Measurements from ENCODE around the gene PIGM.

The PIGM gene

DNA sequence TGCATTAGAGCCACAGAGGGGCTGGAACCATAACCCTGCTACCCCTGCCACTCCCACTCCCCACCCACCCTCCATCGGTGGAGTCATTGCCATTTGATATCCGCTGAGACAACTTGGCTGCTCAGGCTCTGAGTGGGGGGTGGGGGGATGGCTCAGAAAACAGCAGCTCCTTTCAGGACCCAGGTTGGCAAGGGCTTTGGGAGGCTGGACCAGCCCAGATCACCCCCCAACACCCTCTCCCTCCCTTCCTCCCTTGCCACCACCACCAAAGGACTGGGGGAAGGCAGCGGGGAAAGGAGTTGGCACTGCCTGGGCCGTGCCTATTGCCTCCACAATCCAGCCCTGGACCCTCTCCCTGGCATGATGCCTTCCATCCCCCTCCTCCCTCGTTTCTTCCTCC, 36.4 kb upstream of the PIGM start:
- no CpG with 5 or more reads among the region's 5 CpGs for WGBS (ENCODE audit: extremely low coverage, insufficient coverage, insufficient read length)
- Histone ChIP-seq H3K36me3 (ENCODE audit: control insufficient read depth in 1 of 2, insufficient read depth in 2 of 2, low read length in 2 of 2) (no peaks in the 10 kb centered on the region), H3K4me1 (ENCODE audit: control insufficient read depth in 1 of 2, insufficient read depth in 2 of 2, low read length in 2 of 2) (peaks cover 5 to 22% of the 10 kb centered on the region in 2 experiments), H3K4me3 (ENCODE audit: low read depth, low read length) (no peak overlapping the region), H4K8ac (ENCODE audit: low read depth, low read length) (no peak overlapping the region), H2BK5ac (ENCODE audit: low read depth, low read length, poor library complexity) (no peak overlapping the region), H3K27me3 (ENCODE audit: insufficient read depth, low read length) (no peaks in the 10 kb centered on the region), H2BK120ac (ENCODE audit: insufficient read depth, low read length, poor library complexity) (no peak overlapping the region), H2AFZ (ENCODE audit: insufficient read depth, low read length, poor library complexity) (no peak overlapping the region), H3K9ac (ENCODE audit: low read length) (no peak overlapping the region), H3K23ac (ENCODE audit: low read length) (no peak overlapping the region), H4K91ac (ENCODE audit: low read depth, low read length) (no peak overlapping the region), H3K27ac (ENCODE audit: low read depth, low read length) (no peak overlapping the region), H3K18ac (ENCODE audit: low read length) (no peak overlapping the region), H3K79me1 (ENCODE audit: low read length) (no peaks in the 10 kb centered on the region), H3K9me3 (ENCODE audit: insufficient read depth, low read depth, low read length) (no peaks in the 10 kb centered on the region), H3K14ac (ENCODE audit: low read length) (no peak overlapping the region), H3K4me2 (ENCODE audit: low read length) (no peak overlapping the region), H3K4ac (ENCODE audit: low read depth, low read length) (no peak overlapping the region), H2BK12ac (ENCODE audit: low read length) (no peak overlapping the region), H3K79me2 (ENCODE audit: control insufficient read depth, insufficient read depth, low read length, poor library complexity) (no peaks in the 10 kb centered on the region), H4K12ac (ENCODE audit: low read depth, low read length) (no peak overlapping the region), H2AK5ac (ENCODE audit: low read length) (no peak overlapping the region)
- no peak for DNase-seq

DNA sequence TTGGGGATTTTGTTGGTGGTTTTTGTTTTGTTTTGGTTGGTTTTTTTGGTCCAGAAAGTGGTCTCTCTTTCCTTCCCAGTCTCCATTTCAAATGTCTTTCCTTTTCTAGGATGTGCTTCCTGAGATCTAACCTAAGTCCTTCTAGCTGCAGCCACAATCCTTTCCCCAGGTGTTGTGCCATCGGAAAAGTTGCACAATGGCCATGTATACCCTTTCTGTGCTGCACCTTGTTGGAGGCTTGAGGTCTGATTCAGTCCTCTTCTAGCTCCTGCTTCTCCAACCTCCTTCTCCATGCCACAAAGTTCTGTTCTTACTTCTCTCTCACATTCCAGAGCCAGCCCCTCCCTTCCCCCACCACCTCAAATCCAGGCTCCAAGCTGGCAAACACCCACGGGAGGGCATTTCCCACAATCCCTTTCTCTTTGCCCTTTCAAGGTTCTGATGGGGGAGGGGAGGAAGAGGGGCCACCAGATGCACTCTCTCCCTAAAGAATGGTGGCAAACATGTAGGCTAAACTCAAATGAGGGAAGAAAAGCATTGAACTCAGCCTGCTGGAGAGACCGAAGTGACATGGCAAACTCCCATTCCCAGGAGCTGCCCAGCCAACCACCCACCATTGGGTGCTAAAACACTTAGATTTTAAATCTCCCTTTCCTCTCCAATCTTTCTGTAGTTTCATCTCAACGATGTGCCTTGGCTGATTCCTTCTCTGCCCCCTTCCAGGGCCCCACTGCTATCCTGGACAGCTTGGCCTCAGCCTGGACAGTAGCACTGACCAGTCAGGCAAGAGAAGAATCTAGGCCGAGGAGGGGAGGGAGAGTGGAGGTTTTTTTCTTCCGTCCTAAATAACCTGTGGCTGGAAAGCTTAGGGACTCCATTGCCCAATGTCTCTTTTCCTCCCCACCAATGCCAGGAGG, 35.3 kb upstream of the PIGM start:
- WGBS (ENCODE audit: extremely low coverage, insufficient coverage, insufficient read length) = no CpG with 5 or more reads among the region's 6 CpGs
- no peak overlapping the region for H2BK120ac ChIP-seq (ENCODE audit: insufficient read depth, low read length, poor library complexity)

GRCh38 chr1:160064746-160065145, 33.0 kb upstream of the PIGM start:
- H3K4me1 ChIP-seq (ENCODE audit: control insufficient read depth in 1 of 2, insufficient read depth in 2 of 2, low read length in 2 of 2) = peaks cover 5 to 19% of the 10 kb centered on the region in 2 experiments
- DNase-seq = no peak
- no peak overlapping the region for H3K9ac ChIP-seq (ENCODE audit: low read length)
- no peak overlapping the region for H3K4me3 ChIP-seq (ENCODE audit: low read depth, low read length)
- H4K8ac ChIP-seq (ENCODE audit: low read depth, low read length) = no peak overlapping the region
- no peak overlapping the region for H2BK120ac ChIP-seq (ENCODE audit: insufficient read depth, low read length, poor library complexity)
- no peak overlapping the region for H2BK12ac ChIP-seq (ENCODE audit: low read length)
- no peaks in the 10 kb centered on the region for H3K27me3 ChIP-seq (ENCODE audit: insufficient read depth, low read length)
- WGBS (ENCODE audit: extremely low coverage, insufficient coverage, insufficient read length) = no CpG with 5 or more reads among the region's 3 CpGs
- H4K12ac ChIP-seq (ENCODE audit: low read depth, low read length) = no peak overlapping the region
- no peaks in the 10 kb centered on the region for H3K79me1 ChIP-seq (ENCODE audit: low read length)
- H3K36me3 ChIP-seq (ENCODE audit: control insufficient read depth in 1 of 2, insufficient read depth in 2 of 2, low read length in 2 of 2) = no peaks in the 10 kb centered on the region
- H4K91ac ChIP-seq (ENCODE audit: low read depth, low read length) = no peak overlapping the region
- no peak overlapping the region for H3K4me2 ChIP-seq (ENCODE audit: low read length)
- H3K9me3 ChIP-seq (ENCODE audit: insufficient read depth, low read depth, low read length) = peaks cover 2% of the 10 kb centered on the region
- no peak overlapping the region for H3K18ac ChIP-seq (ENCODE audit: low read length)
- H2AFZ ChIP-seq (ENCODE audit: insufficient read depth, low read length, poor library complexity) = no peak overlapping the region
- no peak overlapping the region for H3K14ac ChIP-seq (ENCODE audit: low read length)
- H2AK5ac ChIP-seq (ENCODE audit: low read length) = no peak overlapping the region
- no peak overlapping the region for H3K4ac ChIP-seq (ENCODE audit: low read depth, low read length)
- no peaks in the 10 kb centered on the region for H3K79me2 ChIP-seq (ENCODE audit: control insufficient read depth, insufficient read depth, low read length, poor library complexity)
- no peak overlapping the region for H3K27ac ChIP-seq (ENCODE audit: low read depth, low read length)
- H3K23ac ChIP-seq (ENCODE audit: low read length) = no peak overlapping the region
- no peak overlapping the region for H2BK5ac ChIP-seq (ENCODE audit: low read depth, low read length, poor library complexity)

More for the DNA sequence above, 35.3 kb upstream of the PIGM start:
- peaks cover under 1% of the 10 kb centered on the region for H3K9me3 ChIP-seq (ENCODE audit: insufficient read depth, low read depth, low read length)
- no peaks in the 10 kb centered on the region for H3K27me3 ChIP-seq (ENCODE audit: insufficient read depth, low read length)
- H4K8ac ChIP-seq (ENCODE audit: low read depth, low read length) = no peak overlapping the region
- H3K79me1 ChIP-seq (ENCODE audit: low read length) = no peaks in the 10 kb centered on the region
- H3K14ac ChIP-seq (ENCODE audit: low read length) = no peak overlapping the region
- no peak overlapping the region for H3K4ac ChIP-seq (ENCODE audit: low read depth, low read length)
- H3K9ac ChIP-seq (ENCODE audit: low read length) = no peak overlapping the region
- H3K4me3 ChIP-seq (ENCODE audit: low read depth, low read length) = no peak overlapping the region
- no peak overlapping the region for H3K4me2 ChIP-seq (ENCODE audit: low read length)
- H3K79me2 ChIP-seq (ENCODE audit: control insufficient read depth, insufficient read depth, low read length, poor library complexity) = no peaks in the 10 kb centered on the region
- H2AFZ ChIP-seq (ENCODE audit: insufficient read depth, low read length, poor library complexity) = no peak overlapping the region
- no peak overlapping the region for H3K27ac ChIP-seq (ENCODE audit: low read depth, low read length)
- H4K91ac ChIP-seq (ENCODE audit: low read depth, low read length) = no peak overlapping the region
- H3K4me1 ChIP-seq (ENCODE audit: control insufficient read depth in 1 of 2, insufficient read depth in 2 of 2, low read length in 2 of 2) = peaks cover 5 to 22% of the 10 kb centered on the region in 2 experiments
- no peak for DNase-seq
- H2AK5ac ChIP-seq (ENCODE audit: low read length) = no peak overlapping the region
- H3K36me3 ChIP-seq (ENCODE audit: control insufficient read depth in 1 of 2, insufficient read depth in 2 of 2, low read length in 2 of 2) = no peaks in the 10 kb centered on the region
- no peak overlapping the region for H2BK12ac ChIP-seq (ENCODE audit: low read length)
- no peak overlapping the region for H3K23ac ChIP-seq (ENCODE audit: low read length)
- no peak overlapping the region for H2BK5ac ChIP-seq (ENCODE audit: low read depth, low read length, poor library complexity)
- H4K12ac ChIP-seq (ENCODE audit: low read depth, low read length) = no peak overlapping the region
- H3K18ac ChIP-seq (ENCODE audit: low read length) = no peak overlapping the region

- Histone ChIP-seq H3K9ac (ENCODE audit: low read length) (no peak overlapping the region), H3K4ac (ENCODE audit: low read depth, low read length) (no peak overlapping the region), H3K79me1 (ENCODE audit: low read length) (no peaks in the 10 kb centered on the region), H4K8ac (ENCODE audit: low read depth, low read length) (no peak overlapping the region), H3K4me3 (ENCODE audit: low read depth, low read length) (no peak overlapping the region), H3K27me3 (ENCODE audit: insufficient read depth, low read length) (no peaks in the 10 kb centered on the region), H2BK12ac (ENCODE audit: low read length) (no peak overlapping the region), H4K91ac (ENCODE audit: low read depth, low read length) (no peak overlapping the region), H2AFZ (ENCODE audit: insufficient read depth, low read length, poor library complexity) (no peak overlapping the region), H3K9me3 (ENCODE audit: insufficient read depth, low read depth, low read length) (peaks cover 2% of the 10 kb centered on the region), H3K36me3 (ENCODE audit: control insufficient read depth in 1 of 2, insufficient read depth in 2 of 2, low read length in 2 of 2) (no peaks in the 10 kb centered on the region), H3K79me2 (ENCODE audit: control insufficient read depth, insufficient read depth, low read length, poor library complexity) (no peaks in the 10 kb centered on the region), H3K4me1 (ENCODE audit: control insufficient read depth in 1 of 2, insufficient read depth in 2 of 2, low read length in 2 of 2) (peaks cover 5 to 18% of the 10 kb centered on the region in 2 experiments), H3K4me2 (ENCODE audit: low read length) (no peak overlapping the region), H4K12ac (ENCODE audit: low read depth, low read length) (no peak overlapping the region), H2BK120ac (ENCODE audit: insufficient read depth, low read length, poor library complexity) (no peak overlapping the region), H2AK5ac (ENCODE audit: low read length) (no peak overlapping the region), H3K23ac (ENCODE audit: low read length) (no peak overlapping the region), H3K14ac (ENCODE audit: low read length) (no peak overlapping the region), H3K18ac (ENCODE audit: low read length) (no peak overlapping the region), H3K27ac (ENCODE audit: low read depth, low read length) (no peak overlapping the region), H2BK5ac (ENCODE audit: low read depth, low read length, poor library complexity) (no peak overlapping the region)
- DNase-seq = no peak
- WGBS (ENCODE audit: extremely low coverage, insufficient coverage, insufficient read length) = no CpG with 5 or more reads among the region's 3 CpGs
Measured at GRCh38 chr1:160064164-160064563, 32.4 kb upstream of the PIGM start.

Data from trophoblast cell (in vitro differentiated cells and primary cell).